Cerebellar cortex (tissue), 1 donor: ENCODE results near the gene HSPA5.
"Not testable (repeated sequence)": the region's sequence is repeated elsewhere in the genome, so short reads cannot be mapped to it uniquely, and the experiment has no call there.

Experiments
- DNase-seq: peaks from one replicate; pipeline ENCODE4 v3.0.0-alpha.2; 2015; ENCODE audit warnings: low spot score

Gene HSPA5

GRCh38 chr9:125241000-125241862 lies at the start of gene HSPA5:
Gene HSPA5 (minus strand): TSS chr9:125241343. CDS start chr9:125241126, 217 bp downstream.
- peak; percentile 100 for DNase-seq

GRCh38 chr9:125286935-125287433 lies 45.8 kb upstream of the HSPA5 start:
- not testable (repeated sequence) for DNase-seq

- DNase-seq = no peak
Observed at GRCh38 chr9:125284855-125285254, 43.7 kb upstream of the HSPA5 start.

GRCh38 chr9:125280945-125281344 lies 39.8 kb upstream of the HSPA5 start:
- no peak for DNase-seq

GRCh38 chr9:125277411-125277810 lies 36.3 kb upstream of the HSPA5 start:
- DNase-seq = no peak

- DNase-seq = no peak
Observed at GRCh38 chr9:125276771-125277170, 35.6 kb upstream of the HSPA5 start.

GRCh38 chr9:125272697-125273096 lies 31.6 kb upstream of the HSPA5 start:
- no peak for DNase-seq

- DNase-seq = no peak
Observed at GRCh38 chr9:125271081-125271480, 29.9 kb upstream of the HSPA5 start.

- DNase-seq = no peak
Observed at GRCh38 chr9:125269014-125269397, 27.9 kb upstream of the HSPA5 start.

- no peak for DNase-seq
Observed at GRCh38 chr9:125268394-125269013, 27.4 kb upstream of the HSPA5 start.

- DNase-seq = not testable (repeated sequence)
Observed at GRCh38 chr9:125264068-125264467, 22.9 kb upstream of the HSPA5 start.

- DNase-seq = peak; percentile 10
Observed at GRCh38 chr9:125262294-125262991, 21.3 kb upstream of the HSPA5 start.

GRCh38 chr9:125261501-125262293 lies 20.6 kb upstream of the HSPA5 start, which contains the start of gene GAPVD1:
Gene GAPVD1 (plus strand): TSS chr9:125261826. CDS start chr9:125298922, 37,096 bp downstream.
- DNase-seq = peak; percentile 86

- DNase-seq = peak; percentile 89
Observed at GRCh38 chr9:125260561-125260960, 19.4 kb upstream of the HSPA5 start.

GRCh38 chr9:125258832-125259534 lies 17.8 kb upstream of the HSPA5 start:
- no peak for DNase-seq

- no peak for DNase-seq
Observed at GRCh38 chr9:125258160-125258785, 17.1 kb upstream of the HSPA5 start.

GRCh38 chr9:125255781-125256391 lies 14.7 kb upstream of the HSPA5 start:
- peak; percentile 24 for DNase-seq

GRCh38 chr9:125254231-125254630 lies 13.1 kb upstream of the HSPA5 start:
- DNase-seq = no peak

GRCh38 chr9:125246261-125246667 lies 5.1 kb upstream of the HSPA5 start:
- no peak for DNase-seq

GRCh38 chr9:125243792-125244260 lies 2.7 kb upstream of the HSPA5 start:
- DNase-seq = no peak
